Activated T-cell treated with anti-CD3 and anti-CD28 coated beads for 1 hour (primary cell): ENCODE data around the gene HDAC9.

Experiments used
- DNase-seq: peaks from one replicate; pipeline ENCODE4 v3.0.0-alpha.2; 2020; ENCODE audit warnings: low read depth

HDAC9 gene

DNA sequence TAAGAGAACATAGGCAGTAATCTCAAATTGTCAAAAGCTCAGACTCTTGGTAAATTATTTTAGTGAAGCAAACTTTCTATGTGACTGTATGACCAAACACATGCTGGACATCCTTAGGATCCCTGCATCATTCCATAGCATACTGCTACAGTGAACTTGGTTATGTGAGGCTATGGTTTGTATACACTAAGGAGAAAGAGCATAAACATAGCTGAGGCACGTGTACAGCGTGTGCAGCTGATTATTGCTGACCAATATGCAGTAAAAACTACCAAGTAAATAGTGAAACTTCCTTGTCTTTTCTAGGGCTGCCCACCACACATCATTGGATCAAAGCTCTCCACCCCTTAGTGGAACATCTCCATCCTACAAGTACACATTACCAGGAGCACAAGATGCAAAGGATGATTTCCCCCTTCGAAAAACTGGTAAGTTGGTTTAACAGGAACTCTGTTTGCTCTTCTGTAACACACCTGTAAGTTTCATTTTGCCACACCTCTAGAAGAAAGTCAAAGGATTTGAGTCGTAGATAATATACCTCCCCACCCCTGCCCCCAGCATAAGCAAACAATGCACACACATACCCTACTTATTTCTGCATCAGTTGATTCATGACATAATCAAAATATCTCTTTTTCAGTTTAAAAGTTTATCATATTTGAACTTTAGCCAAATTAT, 98.2 kb downstream of the HDAC9 start:
- DNase-seq: no peak

DNA sequence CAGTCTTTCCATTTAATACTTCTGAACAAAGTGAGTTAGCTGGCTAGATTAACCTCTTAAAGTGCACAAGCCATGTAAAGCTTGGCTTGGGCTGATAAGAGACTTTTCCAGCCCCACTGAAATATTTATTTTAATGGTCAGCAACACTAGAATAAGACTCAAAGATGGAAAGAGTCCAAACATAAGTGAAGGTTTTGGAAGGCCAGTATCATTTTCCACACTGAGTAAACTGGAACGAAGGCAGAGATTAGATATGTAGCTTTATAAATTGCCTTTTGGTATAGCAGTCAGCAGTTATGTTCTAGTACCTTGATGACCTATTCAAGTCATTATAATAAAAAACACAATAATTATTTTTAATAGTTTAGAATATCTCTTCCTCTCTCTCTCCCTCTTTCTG, 102.2 kb downstream of the HDAC9 start:
- no peak for DNase-seq

DNA sequence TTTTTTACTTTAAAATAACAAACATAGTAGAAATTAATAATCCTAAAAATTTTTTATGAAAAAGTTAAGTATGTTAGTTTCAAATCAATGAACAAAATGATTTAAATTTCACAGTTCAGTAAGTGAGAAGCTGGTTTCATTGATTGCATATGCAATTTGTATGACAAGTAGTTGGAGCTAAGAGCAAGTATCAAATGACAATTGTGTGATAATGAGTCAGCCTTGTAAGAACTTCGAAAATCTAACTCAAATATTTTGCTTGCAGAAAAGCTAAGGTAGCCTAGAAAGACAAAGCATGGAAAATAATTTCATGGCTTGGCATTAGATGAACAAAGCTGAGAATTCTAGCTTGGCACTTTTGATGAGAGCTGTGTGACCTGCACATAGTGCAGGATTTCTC, 111.5 kb downstream of the HDAC9 start:
- DNase-seq: no peak

DNA sequence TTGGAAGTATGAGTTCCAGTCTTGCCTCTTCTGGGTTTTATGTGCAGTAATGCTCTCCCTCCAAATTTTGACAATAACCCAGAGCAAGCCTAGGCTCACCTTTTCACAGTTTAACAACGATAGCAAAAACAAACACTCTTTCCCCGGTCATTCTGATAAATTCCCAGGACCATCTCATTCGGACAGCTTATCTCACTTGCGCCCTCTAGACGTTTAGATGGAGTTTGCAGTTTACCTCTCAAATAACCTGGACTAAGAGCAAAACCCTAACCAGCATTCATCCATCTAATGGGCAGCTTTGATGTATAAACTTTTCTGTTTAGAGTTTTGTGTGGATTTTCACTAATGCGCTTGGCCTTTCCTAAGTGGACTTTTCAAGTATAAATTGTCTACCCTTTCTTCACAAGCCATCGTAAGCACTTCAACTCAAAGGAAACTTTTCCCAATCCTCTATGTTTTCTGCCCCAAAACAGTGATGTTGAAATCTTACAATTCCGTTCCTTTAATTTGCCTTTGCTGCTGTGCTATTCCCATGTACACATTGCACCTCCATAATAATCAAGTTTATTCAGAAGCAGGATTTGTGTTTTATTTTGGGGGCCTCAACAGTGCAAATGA, 114.9 kb downstream of the HDAC9 start:
- DNase-seq: no peak

DNA sequence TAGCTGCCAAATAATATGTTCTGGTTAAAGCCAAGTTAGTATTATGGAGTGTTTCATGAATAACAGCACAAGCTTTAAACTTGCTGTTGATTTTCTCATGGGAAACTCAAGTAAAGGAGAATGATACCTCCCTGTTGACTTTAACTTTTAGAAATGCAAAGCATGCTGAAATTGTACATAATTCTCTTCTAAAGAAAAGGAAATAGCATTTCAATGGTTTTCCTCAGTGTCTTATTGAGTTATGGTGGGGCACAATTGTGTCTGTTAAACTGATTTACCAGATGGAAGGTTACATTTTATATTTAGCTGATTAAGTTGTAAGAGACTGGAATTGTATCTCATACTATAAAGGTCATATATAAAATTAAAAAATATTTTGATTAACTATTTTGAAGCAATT, 119.3 kb downstream of the HDAC9 start:
- no peak for DNase-seq

DNA sequence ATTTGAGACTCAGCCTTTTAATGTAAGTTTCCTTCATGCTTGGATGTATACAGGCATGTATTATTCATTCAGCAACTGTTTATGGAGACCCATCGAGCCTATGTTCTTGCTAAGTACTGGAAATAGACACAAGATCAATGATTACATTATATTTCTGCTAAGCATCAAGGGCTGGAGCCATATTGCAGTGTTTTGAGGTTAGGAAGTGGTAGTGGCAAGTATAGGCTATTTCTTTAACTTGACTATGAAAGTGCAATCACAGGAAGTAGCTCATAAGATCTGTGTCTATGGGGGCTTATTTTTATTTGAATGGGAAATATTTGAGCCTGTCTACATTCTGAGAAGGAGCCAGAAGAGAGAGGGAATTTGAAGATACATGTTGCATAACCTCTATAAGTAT, 123.8 kb downstream of the HDAC9 start:
- no peak for DNase-seq

DNA sequence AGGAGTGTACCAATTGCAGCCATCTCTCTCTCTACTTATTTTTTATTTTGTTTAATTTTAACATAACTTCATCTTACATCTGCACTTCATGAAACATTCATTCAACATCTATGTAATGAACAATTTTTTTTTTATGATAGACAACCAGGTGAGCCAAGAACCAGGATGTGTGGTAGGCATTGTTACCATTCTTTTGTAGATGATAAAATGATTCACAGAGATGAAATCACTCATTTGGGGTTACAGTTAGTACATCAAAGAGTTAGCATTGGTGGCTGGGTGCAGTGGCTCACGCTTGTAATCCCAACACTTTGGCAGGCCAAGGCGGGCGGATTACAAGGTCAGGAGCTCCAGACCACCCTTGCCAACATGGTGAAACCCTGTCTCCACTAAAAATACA, 127.8 kb downstream of the HDAC9 start:
- DNase-seq: no peak

DNA sequence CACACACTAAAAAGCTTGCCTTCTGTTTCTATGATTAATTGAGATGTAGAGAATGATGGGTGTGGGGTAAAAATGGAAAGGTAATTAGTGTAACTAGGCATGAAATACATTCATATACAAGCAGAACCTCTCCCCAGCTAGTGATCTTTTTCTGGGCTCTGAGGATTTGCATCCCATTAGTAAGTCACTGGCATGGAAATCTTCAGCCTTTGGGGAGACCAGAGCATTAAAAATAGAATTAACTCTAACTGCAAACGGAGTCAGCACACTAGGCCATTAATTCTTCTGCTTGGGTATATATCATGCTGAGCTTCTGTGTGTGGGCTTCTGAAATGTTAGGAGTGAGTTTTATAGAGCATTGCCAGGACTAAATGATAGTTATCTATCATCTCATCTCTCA, 128.9 kb downstream of the HDAC9 start:
- no peak for DNase-seq

DNA sequence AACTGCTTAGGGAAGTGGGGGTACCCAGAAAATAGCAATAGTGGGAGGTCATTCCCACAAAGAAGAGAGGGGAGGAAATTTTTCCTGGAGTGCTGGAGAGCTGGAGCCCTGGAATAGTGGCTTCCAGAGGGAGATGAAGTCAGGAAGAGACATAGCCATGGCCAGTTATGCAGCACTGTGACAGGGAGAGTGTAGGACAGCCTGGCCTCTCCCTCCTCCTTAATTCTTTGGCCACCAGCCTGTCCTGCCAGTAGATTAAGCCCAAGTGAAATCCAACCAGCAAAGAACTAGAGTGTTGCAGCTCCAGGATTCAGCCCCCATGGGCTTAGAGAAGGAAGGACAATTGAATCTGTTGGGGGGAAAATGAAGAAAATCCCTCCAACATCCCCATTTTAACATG, 130.5 kb downstream of the HDAC9 start:
- DNase-seq: no peak

DNA sequence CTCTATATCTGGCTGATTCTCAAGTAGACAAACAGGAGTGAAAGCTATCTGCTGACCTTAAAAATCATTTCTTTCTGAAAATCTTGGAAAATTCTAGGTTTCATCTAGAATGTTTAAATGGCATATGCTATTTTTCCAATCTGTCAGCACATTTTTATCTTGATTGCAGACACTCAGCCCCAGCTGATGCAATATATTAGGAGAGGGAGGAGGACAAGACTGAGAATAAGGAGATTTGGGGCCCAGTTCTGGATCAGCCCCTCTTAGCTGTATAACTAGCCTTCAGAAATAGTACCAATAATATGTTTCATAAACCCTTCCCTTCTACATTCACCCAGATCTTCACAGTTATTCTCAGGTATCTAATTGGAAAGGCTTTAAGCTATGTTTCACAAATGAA, 131.2 kb downstream of the HDAC9 start:
- DNase-seq: no peak

DNA sequence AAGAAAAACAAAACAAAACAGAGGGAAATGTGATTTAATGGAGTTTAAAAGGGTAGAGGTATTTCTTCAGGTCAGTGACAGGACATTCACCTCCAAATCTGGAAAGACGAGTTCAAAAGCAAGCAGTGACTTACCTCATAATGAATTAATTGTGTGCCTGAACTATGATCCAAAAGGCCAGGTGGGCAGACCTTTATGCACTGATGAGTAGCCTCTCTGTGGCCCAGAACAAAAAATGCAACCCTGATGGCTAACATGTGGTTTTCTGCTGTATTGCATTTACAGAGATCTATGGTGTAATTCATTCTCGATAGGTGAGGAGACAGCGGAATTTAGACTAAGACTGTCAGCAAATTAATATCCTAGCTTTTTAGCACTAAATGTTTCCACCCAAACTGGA, 142.0 kb downstream of the HDAC9 start:
- DNase-seq: no peak

DNA sequence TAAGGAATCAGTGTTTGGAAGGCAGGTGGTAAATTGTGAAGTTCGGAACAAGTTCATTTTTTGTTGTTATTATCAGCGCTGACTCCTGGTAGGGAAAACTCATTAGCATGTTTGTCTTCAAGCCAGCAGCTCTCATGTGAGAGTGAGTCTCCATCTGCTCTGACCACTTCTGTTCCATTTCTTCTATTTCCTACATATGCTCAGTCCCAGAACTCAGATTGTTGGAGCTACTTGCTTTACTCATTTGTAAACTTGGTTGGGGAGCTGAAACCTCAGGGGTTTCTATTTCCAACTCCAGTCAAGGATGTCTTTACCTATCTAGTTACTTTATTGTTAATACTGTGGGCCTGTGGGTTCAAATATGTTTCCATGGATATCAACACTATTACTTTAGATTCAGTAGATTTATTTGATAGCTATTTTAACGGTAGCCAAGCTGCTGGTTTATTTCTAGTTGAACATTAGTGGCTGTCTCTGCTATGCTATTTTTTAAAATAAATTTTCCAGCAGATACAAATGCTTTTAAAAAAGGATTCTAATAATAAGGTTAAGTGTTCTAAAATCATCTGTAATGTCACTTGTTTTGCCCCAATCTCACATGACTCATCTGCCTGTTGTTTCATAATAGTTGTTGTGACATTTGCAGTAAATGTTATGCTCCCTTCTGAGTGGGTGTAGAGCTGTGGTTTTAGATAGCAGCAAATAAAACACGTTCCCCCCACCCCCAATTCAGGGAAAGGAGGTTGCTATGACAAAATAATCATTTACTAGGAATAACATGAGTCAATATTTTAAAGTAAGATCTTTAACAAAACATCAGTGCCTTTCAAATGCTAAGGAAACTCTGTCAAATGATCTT, 143.3 kb downstream of the HDAC9 start:
- no peak for DNase-seq

DNA sequence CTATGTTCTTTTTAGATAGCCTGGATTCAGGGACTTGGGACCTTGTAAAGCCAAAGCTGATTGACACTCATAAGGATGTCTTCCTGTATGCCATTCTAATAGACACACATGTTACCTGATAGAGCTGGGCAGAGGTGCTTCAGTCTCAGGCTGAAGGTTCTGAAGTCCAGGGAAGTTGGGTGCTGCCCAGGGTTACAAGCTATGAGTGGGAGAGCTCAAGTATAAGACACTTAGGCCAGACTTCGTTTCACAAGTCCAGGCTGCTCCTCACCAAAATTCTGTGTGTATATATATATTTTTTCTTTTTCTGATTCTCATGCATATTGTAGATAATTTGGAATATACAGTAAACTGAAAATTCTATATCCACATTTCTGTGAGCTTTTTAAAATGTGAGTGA, 144.2 kb downstream of the HDAC9 start:
- DNase-seq: no peak

DNA sequence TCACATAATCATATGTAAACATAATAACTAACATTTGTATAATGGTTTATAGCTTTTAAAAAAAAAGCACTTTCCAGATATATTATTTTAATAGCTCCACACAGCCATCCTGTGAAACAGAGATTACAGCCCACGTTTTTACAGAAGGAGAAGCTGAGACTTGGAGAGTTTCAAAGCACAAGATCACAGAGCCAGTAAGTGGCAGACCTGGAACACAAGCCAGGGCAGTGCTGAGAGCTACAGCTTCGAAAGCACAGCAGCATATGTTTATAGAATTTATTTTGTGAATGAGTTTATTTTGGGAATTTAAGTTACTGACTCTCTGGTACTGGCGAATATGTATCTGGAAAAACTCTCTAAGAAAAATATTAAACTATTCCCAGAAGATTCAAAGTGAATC, 149.4 kb downstream of the HDAC9 start:
- DNase-seq: no peak

DNA sequence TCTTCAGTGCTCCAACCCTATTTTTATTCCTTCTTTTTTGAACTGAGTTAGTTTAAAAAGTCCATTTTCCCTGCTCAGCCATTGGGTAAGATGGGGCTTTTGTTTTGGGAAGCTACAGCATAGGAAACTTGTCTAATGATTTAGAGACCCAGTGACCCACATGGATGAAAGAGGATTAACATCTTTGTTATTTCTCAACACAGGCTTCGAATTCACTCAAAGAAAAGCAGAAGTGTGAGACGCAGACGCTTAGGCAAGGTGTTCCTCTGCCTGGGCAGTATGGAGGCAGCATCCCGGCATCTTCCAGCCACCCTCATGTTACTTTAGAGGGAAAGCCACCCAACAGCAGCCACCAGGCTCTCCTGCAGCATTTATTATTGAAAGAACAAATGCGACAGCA, 152.0 kb downstream of the HDAC9 start:
- no peak for DNase-seq

DNA sequence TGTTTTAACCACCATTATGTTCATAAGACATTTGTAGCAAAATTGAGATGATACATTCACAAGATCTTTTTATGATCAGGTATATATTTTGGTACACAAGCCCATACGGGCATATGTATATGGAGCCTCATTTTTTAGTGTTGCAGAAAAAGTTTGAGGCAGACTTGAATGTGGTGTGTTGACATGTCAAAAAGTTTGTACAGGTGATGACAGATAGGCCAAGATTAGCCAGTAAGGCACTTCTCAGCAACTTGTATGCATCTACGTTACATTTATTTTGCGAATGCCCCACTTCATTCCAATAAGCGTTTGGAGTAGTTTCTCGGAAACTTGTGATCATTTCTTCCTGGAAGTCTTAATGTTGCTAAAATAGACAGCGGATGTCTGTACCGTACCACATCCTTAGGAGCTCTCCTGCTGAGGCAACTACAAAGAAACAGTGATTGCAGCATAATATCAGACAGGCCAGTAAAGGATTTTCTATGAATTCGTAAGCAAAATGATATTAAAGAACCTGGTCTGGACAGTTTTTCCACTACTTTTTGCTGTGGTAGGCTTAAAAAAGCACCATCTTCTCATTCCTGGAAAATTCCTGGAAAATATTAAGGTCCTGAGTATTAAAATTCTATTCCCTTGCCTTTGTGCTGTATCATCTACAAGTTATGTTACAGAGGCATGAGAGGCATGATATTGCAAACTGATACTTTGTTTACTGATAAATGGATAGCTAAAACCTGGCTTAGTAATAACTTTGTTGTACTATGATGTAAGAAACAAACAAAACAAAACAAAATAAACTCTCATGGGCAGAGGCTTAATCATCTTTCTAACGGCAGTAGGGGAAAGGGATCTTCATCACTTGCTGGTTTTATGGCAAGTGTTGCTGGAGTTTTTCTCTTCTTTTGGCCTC, 153.6 kb downstream of the HDAC9 start:
- no peak for DNase-seq

DNA sequence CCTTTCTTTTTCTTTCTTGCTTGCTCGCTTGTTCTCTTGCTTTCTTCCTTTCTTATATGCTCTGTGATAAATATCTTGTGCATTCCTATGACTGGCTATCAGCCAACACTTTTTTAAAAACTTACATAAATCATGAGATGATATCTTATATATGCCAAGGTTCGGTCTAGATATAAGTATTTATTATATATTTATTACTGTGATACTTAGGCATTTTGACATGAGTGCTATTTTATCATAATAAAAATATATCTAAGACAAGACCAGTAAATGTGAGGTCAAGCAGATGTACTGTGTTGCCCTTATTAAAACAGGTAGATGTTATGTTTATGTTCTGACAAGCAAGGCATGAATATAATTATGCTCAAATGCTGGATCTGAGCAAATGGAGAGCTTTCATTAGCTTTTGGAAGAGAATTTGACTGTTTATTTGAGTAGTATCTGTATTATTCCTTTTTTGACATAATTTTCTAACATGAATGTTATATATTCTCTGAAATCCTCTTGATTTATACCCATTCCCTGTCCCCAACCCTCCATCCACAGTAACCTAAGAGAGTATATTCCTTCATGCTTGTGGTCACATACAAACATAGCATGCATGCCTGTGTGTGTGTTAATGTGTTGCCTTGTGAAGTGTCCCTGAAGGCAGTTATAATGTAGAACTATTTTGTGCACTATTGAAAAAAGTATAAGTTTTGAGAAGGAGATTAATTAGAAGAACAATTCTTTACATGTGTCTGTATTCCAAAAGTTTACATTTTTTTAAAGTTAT, 158.0 kb downstream of the HDAC9 start:
- DNase-seq: no peak

DNA sequence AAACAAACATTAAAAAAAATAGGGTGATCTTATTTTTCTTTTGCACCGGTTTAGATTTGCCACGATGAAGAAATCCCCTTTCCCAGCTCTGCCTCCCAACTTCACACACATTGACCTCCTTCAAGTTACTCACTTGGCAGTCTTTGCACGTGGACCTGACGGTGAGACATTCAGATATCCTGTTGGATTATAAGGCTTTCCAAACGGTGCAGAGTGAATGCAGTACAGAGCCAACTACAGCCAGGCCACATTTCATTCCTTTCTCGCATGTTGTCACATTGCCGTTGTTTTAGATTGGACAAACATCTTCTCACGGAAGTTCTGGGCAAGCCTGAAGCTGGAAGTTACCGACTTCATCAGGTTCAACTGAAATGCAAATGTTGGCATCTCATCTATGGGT, 159.2 kb downstream of the HDAC9 start:
- no peak for DNase-seq

DNA sequence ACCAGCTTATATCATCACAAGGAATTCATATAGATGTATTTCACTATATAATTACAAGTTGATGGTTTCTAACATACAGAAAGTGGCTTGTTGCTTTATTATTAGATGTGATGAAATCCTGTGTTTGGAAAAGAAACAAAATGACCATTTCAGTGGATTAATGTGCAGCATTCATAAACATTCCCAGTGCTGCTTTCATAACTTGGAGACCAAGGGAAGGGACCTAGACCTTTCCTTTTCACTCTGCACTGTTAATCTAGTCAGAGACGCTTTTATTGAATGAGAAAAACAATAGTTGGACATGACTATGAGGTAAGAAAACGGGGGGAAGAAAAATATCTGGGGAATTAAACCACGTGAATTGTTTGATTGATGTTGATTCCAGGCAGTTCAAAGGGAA, 160.0 kb downstream of the HDAC9 start:
- DNase-seq: no peak

DNA sequence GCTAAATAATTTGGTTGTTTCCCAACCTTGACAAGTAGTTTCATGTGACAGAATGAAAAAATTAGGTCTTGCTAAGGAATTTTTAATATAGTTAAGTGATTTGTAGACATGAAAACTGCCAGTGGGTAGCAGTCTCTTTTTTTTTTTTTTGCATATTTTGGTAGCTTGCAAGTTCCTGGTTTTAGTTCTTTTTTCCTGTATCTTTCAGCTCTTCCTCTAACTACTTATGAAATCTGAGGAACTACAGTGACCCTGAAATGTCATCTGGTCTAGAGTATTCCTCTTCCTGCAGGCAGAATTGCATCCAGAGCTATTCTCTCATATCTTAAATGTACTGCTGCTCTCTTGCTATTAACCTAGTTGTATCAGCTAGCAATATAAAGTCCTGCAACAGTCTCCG, 160.4 kb downstream of the HDAC9 start:
- DNase-seq: no peak

DNA sequence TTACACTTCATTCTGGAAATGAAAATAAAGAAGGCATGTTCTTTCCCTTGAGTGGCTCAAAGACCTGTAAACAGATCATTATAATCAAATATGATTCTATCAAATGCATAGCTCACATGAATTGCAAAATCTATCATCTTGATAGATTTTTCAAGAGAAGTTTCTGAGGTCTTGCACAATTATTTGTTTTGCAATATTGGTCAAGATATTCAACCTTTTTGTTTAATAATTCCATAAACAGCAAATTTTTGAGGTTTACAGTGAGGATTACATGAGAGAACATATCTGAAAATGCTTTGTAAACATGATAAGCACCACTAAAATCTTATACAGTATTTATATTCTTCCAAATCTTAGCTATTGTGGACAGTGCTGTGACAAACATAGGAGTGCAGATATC, 160.8 kb downstream of the HDAC9 start:
- no peak for DNase-seq

DNA sequence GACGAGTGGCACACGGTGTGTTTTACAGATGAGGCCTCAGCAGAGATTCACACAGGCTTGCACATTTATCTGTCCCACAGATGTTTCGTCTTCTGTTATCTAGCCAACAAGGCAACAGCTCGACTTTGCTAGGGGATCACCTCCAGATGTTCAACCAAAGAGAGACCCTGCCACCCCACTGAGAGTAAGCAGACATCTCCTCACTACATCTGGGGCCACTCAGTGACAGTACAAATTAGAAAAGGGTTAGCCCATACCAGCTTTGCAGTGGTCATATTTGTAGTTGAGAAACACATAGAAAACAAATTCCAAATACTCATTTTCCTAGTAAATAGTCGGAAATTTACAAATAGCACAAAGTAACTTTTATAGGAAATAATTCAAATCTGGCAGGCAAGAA, 164.2 kb downstream of the HDAC9 start:
- no peak for DNase-seq
